ENCODE data around the gene DDX28. TPM values are rescaled to one million over a fixed set of nuclear protein-coding genes. Genes with fewer than 3 reads are reported as not detected.

DDX28 gene
- total and polyA plus RNA-seq, 2 of the 8 experiments (the other 6 are each of a cell fraction or from before 2014, with no cell fraction given) = 16.8 to 28.1 TPM

GRCh38 chr16:68070806-68071517 lies 47.9 kb upstream of the DDX28 start:
- no peak overlapping the region for H3K14ac ChIP-seq (ENCODE audit: insufficient read length)
- H4K8ac ChIP-seq (ENCODE audit: extremely low read depth, insufficient read depth, low read length) = no peak overlapping the region
- peak in 1 of 2 experiments; percentile 14 for DNase-seq (ENCODE audit: low read depth in 1 of 2, low spot score in 2 of 2)
- no peak overlapping the region for H2BK20ac ChIP-seq (ENCODE audit: low read length)
- H3K36me3 ChIP-seq (ENCODE audit: control insufficient read depth in 2 of 4, insufficient read depth in 4 of 4, low read length in 3 of 4) = peaks cover 9 to 37% (median 30%) of the 10 kb centered on the region in 4 experiments; a peak in 7 of 8 replicates
- H3K23me2 ChIP-seq (ENCODE audit: low read depth, low read length) = no peaks in the 10 kb centered on the region
- no peak overlapping the region for H3K23ac ChIP-seq (ENCODE audit: insufficient read length)
- H3K79me2 ChIP-seq (ENCODE audit: control insufficient read depth in 1 of 2, insufficient read depth in 2 of 2, low read length in 2 of 2) = no peaks in the 10 kb centered on the region
- H3K56ac ChIP-seq (replicated peaks; ENCODE audit: insufficient read length, low read depth, low read length) = no peak overlapping the region
- no peak overlapping the region for H2AFZ ChIP-seq (ENCODE audit: low read length)
- H3K27ac ChIP-seq (ENCODE audit: low read depth, low read length) = no peak overlapping the region
- no peak overlapping the region for H3K4me3 ChIP-seq (ENCODE audit: extremely low read depth in 1 of 4, insufficient read depth in 2 of 4, low read depth in 3 of 4, low read length in 4 of 4)
- no peaks in the 10 kb centered on the region for H3K79me1 ChIP-seq (ENCODE audit: low read depth, low read length)
- H2BK5ac ChIP-seq (ENCODE audit: low read depth, low read length) = no peak overlapping the region
- H3K4ac ChIP-seq (replicated peaks; ENCODE audit: insufficient read length, low read depth, low read length) = no peak overlapping the region
- H3K27me3 ChIP-seq (replicated peaks in 1 of 4; ENCODE audit: control insufficient read depth in 3 of 4, extremely low read depth in 1 of 4, insufficient read depth in 3 of 4, low read length in 3 of 4) = no peaks in the 10 kb centered on the region
- H3K4me1 ChIP-seq (replicated peaks in 1 of 4; ENCODE audit: control insufficient read depth in 3 of 4, insufficient read depth in 4 of 4, low read length in 3 of 4) = no peaks in the 10 kb centered on the region
- H3K9ac ChIP-seq (replicated peaks in 1 of 4; ENCODE audit: extremely low read depth in 1 of 4, low read depth in 3 of 4, low read length in 3 of 4) = no peak overlapping the region
- no peak for FAIRE-seq
- no peaks in the 10 kb centered on the region for H3K9me3 ChIP-seq (ENCODE audit: insufficient read depth in 2 of 2, low read depth in 1 of 2, low read length in 1 of 2)
- ChIA-PET CTCF (ENCODE audit: partially characterized antibody) (interaction anchor here (0.6 to 2.5 kb wide), 6 partner anchors 9 to 201 kb away, joined by 3 to 19 read pairs (median 4); no protein-coding TSS in a partner anchor), POLR2A (ENCODE audit: partially characterized antibody) (interaction anchor here (0.6 to 4.2 kb wide), 3 partner anchors 13 to 176 kb away, joined by 3 to 19 read pairs (median 4); partner anchors contain the start of genes DDX28, DUS2 and NFATC3)
- no peak overlapping the region for H3K4me2 ChIP-seq (ENCODE audit: insufficient read depth in 1 of 2, low read depth in 2 of 2, low read length in 2 of 2)
- H3K18ac ChIP-seq (ENCODE audit: extremely low read depth, low read length) = no peak overlapping the region
- H2BK12ac ChIP-seq (ENCODE audit: low read depth, low read length) = no peak overlapping the region
- peaks cover 0 to 4% of the 10 kb centered on the region in 2 experiments for H4K20me1 ChIP-seq (replicated peaks in 1 of 2; ENCODE audit: control insufficient read depth in 1 of 2, insufficient read depth in 2 of 2, low read length in 2 of 2)
- H4K91ac ChIP-seq (replicated peaks; ENCODE audit: insufficient read length, low read length) = no peak overlapping the region
- WGBS, 2 experiments (ENCODE audit: extremely low coverage in 1 of 2, insufficient coverage in 1 of 2, insufficient read length in 1 of 2, insufficient replicate concordance in 2 of 2, low coverage in 1 of 2, low lambda C conversion rate in 2 of 2, missing lambda C conversion rate in 1 of 2) = 90% methylated on average over 14 of the region's 14 CpGs; no CpG with 5 or more reads in 1 of the 2 experiments
- H4K5ac ChIP-seq (ENCODE audit: insufficient read length, low read depth, low read length) = no peak overlapping the region
- H2AK5ac ChIP-seq (ENCODE audit: low read depth, low read length) = no peak overlapping the region
- no peak for TF ChIP-seq SAP30 (IDR thresholded peaks at IDR 0.05; ENCODE audit: insufficient read depth, insufficient replicate concordance, low read length)
- no peak for TF ChIP-seq SRF (IDR thresholded peaks at IDR 0.05; ENCODE audit: low read depth, low read length)
- no peak for TF ChIP-seq GTF2F1 (IDR thresholded peaks at IDR 0.05; ENCODE audit: borderline replicate concordance, low read depth, low read length)
- TF ChIP-seq HDAC6 (IDR thresholded peaks at IDR 0.05; ENCODE audit: low read depth, low read length) = no peak
- no peak for TF ChIP-seq GABPA (IDR thresholded peaks at IDR 0.05; ENCODE audit: borderline replicate concordance, insufficient read depth, low read length)
- TF ChIP-seq CREB1 (IDR thresholded peaks at IDR 0.05) = no peak
- no peak for TF ChIP-seq PHF8 (conservative IDR thresholded peaks at IDR 0.05; ENCODE audit: low read depth, low read length)
- no peak for TF ChIP-seq TAF7 (optimal IDR thresholded peaks at IDR 0.05; ENCODE audit: borderline replicate concordance, low read depth, low read length)
- TF ChIP-seq EGR1 (IDR thresholded peaks at IDR 0.05; ENCODE audit: borderline replicate concordance, low read depth, low read length) = no peak
- TF ChIP-seq RFX5 (IDR thresholded peaks at IDR 0.05; ENCODE audit: borderline replicate concordance, low read depth, low read length) = no peak
- no peak for TF ChIP-seq CTBP2 (IDR thresholded peaks at IDR 0.05; ENCODE audit: borderline replicate concordance, insufficient read depth, insufficient read length, low read length)
- H2BK120ac ChIP-seq (replicated peaks; ENCODE audit: low read depth, low read length) = no peak overlapping the region
- no peak overlapping the region for H2BK15ac ChIP-seq (ENCODE audit: low read length)
